GM20431 (cell line): ENCODE data around the gene CINP.
"Not testable (repeated sequence)": the region's sequence is repeated elsewhere in the genome, so short reads cannot be mapped to it uniquely, and the experiment has no call there.

Experiments
- in situ Hi-C: fragments of 300-500 bp; cut with MseI, MboI; formaldehyde crosslinking; loops from one replicate; pipeline ENCODE4 v1.15.0; 2020; ENCODE audit warnings: low sequenced_read_pairs; ENCODE audit not compliant: unreplicated experiment

CINP gene

GRCh38 chr14:102323102-102323501 lies 39.6 kb downstream of the CINP start:
- in situ Hi-C loops = no loop called here

- in situ Hi-C loops = no loop called here
These were observed 41.0 kb downstream of the CINP start for GRCh38 chr14:102321456-102322422.

- in situ Hi-C loops = no loop called here
These were observed 41.8 kb downstream of the CINP start for GRCh38 chr14:102320671-102321455.

DNA sequence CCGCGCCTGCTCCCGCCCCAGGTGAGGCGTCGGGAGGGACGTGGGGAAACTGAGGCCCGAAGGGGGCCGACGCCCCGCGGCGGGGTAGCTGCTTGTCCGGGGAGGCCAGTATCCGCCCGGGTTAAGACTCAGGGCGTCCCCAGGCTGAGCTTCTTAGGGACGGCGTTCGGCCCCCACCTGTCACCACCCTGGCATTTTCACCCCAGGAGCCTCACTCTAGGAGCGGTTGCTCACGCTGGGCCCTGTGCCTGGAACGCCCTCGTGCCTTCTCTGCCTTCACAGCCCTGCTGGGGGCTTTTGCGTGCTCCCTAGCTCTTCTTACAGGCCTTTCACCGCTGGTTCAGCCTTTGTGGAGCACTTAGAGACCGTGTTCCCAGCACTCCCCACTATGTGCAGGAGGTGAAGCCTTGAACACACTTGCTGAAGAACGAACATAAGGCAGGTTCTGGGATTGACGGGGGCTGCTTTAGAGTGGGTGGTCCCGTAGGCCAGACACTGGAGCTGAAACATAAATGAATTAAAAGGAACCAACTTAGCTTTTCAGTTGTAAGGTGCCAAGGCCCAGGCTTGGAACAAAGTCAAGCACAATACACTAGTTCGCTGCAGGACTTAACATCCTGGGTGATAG lies 42.5 kb downstream of the CINP start:
- in situ Hi-C loops = no loop called here

- in situ Hi-C loops = no loop called here
These were observed 43.2 kb downstream of the CINP start, which contains the start of gene ZNF839 for GRCh38 chr14:102319351-102320032. Gene ZNF839, plus strand, starts transcription at chr14:102319746. Its CDS starts 20 bp downstream, at chr14:102319766.

DNA sequence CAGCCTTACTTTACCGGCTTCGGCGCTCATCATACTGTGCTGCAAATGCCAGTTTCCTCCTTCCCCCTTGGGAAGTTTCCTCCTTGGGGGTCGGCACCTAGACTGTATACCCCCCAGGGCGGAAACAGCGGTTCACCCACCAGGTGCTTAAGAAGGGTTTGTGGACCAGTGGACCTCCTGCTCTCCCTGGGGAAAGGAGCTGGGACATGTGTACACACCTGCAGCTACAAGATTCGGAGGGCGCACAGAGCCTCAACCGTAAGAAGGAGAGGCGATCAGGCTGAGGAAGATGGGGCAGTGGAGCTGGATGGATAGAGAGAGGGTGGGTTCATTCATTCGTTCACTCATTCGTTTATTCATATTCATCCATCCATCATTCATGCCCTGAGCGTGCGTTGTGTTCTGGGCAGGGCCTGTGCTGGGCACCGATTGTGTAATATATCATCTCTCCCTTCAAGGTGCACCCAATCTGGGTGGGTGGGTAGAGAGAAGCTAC lies 43.9 kb downstream of the CINP start:
- in situ Hi-C loops = no loop called here

GRCh38 chr14:102317564-102318248 lies 45.0 kb downstream of the CINP start:
- in situ Hi-C loops = no loop called here

DNA sequence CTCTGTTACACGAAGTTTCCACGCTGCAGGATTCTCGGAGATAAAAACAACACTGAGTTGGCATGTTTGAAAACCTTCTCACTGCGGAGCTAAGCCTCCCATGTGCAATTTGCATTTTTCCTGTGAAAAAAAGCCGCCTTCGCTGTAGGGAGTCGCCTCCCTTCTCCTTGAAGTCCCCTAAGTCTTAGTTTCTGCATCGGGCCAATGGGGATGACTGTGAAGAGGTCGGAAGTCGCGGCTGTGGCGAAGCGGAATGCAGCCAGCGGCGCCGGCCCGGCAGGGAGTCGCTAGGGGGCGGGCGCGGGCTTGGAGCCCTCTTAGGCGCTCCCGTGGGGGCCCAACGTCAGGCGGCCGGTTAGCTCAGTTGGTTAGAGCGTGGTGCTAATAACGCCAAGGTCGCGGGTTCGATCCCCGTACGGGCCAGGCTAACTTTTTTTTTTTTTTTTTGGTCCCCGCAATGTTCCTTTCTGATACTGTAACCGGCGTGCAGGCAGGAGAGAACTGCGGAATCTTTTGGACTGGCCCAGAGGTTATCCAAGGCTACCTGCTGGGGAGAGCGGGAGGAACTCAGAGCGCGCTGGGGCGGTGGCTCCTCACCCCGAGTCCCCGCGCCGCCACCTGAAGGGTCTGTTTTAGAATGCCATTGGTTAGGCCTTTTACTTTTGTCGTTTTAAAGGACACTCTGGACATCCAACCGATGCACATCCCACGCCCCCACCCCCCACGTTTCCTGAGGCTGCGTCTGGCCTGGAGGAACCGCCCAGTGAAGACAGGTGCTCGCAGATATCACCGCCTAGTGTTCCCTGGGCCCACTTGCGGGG lies 45.7 kb downstream of the CINP start:
- in situ Hi-C loops = no loop called here

DNA sequence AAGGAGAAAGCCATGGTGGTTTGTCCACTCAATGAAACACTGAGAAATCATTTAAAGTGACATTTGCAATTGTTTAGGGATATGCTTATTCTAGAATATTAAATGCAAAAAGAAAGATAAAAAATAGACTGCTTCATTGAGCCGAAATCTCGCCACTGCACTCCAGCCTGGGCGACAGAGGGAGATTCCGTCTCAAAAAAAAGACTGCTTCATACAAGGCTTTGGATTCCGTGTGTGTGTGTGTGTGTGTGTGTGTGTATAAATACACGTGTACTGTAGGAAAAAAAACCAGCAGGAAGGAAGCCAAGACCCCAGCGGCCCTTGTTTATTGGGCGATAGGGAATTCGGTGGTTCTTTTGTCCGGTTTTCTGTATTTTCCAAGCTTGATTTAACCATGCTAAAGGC lies 46.4 kb downstream of the CINP start:
- in situ Hi-C loops = no loop called here

GRCh38 chr14:102315121-102315520 lies 47.6 kb downstream of the CINP start:
- in situ Hi-C loops = no loop called here

DNA sequence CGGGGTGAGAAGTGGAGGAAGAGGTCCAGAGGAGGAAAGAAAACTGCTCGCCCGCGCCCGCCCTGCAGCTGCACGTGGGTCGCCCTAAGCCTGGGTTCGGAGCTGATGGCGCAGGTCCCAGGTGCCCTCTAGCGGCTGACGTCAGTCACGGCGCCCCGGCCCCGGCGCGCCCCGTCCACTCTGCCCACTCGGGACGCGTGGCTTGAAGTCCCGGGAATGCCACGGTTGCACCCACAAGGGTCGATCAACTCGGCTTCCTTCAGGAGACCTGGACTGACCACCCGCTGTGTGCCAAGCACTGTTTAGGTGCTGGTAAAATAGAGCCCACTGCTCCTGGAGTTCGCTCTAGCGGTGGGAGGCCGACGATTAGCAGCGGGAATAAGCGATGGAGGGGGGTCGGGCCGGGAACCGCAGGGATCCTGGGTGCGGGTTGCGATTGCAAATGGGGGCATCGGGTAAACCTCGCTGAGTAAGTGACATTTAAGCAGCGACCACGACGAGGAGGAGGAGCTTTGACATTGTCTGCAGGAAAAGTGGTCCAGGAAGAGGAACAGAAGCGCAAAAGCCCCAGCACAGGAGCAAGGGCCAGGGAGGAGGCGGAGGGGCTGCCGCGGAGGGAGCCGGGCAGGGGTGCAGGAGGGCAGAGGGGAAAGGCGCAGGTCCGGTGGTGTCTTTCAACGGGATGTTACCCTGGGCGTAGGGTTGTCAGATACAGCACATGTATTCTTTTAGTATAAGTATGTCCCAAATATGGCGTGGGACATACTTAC lies 48.3 kb downstream of the CINP start:
- in situ Hi-C loops = no loop called here

DNA sequence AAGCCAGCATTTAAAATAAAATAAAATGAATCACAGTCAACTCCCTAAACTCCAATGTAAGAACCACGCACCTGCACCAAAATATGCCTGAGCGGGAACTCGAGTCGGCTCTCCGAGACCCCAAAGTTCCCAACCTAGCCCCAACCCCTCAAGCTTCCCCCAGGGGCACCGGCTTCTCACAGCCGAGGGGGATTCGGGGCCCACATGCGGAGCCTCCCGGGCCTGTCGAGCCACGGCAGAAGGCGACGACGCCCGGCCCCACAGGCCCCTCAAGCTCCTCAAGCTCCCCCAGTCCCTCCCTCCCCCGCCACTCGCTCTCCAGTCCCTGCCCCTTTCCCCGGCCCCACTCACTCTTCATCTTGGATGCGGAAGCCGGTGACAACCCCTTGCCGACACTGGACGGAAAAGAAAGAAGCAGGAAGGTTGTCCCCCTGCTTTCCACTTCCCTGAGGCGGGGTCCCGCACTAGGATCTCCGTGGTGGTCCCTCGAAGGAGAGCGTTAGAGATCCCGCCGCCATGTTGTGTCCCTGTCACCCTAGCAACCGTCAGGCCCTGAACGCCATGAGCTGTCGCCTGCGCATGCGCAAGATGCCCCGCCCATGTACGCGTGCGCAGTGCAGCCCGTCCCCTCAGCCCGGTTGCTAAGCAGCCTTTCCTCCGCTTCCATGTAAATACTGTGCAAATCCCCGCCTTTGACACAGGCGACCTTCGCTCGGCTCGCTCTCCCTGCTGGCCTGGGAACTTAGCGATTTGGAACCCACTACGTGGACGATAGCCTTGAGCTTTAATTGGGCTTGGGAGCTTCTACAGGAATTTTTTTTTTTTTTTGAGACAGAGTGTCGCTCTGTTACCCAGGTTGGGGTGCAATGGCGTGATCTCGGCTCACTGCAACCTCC lies 57.8 kb downstream of the CINP start, which contains the start of gene MOK:
MOK (minus strand) TSS at position 554 of the 896 bp plus-strand sequence; CDS start at position 358, 196 bp downstream.
- in situ Hi-C loops = no loop called here

GRCh38 chr14:102303664-102304063 lies 59.0 kb downstream of the CINP start:
- in situ Hi-C loops = no loop called here

GRCh38 chr14:102298303-102299070 lies 64.2 kb downstream of the CINP start:
- in situ Hi-C loops = not testable (repeated sequence)
